CD4-positive, alpha-beta T cell treated with Interleukin-4 for 1 hour (primary cell): ENCODE results near the gene PFDN6.

Experiments used
- DNase-seq, 2 donors: peaks; one replicate each; pipeline ENCODE4 v3.0.0-alpha.2; 2020 to 2022

PFDN6 gene

DNA sequence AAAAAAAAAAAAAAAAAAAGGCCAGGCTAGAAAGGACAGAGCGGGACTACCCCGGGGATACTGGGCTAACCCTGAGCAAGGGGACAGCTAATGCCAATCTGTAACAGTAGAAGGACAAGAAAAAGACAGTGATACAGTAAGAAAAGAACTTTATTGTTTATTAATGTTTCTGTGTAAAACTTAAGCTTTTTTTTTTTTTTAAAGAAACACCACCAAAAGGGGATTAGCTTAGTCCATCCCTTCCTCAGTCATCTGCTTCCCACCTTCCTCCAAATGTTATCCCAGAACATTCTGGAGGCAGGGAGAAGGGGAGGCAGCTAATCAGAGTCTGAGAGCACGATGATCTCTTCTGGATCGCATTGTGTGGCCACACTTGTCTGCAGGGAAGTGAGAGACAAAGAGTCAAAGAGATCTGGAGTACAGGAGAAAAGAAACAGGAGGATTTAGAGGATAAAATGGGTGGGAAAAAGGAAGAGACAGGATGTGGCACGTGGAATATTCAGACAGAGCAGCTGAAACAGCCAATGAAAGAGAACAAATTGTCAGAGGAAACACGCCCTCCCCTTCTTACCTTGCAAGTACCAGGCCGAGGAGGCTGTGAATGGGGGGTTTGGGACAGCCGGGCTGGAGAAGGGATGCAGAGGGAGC, 29.1 kb downstream of the PFDN6 start:
- DNase-seq: no peak

DNA sequence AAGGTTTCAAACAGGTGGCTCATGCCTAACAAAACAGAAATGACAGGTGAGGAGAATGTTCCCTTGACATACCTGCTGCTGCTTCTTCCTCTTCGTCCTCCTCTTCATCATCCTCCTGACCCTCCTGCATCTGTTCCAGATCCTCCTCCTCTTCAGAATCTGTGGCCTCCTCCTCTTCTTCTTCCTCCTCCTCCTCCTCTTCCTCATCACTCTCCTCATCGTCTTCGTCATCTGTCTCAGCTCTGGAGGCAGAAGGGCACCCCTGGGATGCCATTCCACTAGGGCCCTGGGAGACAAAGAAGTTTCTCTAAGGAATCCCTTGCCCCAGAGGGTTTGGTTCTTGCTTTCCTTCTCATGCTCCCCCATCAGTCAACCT, 30.5 kb downstream of the PFDN6 start:
- DNase-seq: no peak

DNA sequence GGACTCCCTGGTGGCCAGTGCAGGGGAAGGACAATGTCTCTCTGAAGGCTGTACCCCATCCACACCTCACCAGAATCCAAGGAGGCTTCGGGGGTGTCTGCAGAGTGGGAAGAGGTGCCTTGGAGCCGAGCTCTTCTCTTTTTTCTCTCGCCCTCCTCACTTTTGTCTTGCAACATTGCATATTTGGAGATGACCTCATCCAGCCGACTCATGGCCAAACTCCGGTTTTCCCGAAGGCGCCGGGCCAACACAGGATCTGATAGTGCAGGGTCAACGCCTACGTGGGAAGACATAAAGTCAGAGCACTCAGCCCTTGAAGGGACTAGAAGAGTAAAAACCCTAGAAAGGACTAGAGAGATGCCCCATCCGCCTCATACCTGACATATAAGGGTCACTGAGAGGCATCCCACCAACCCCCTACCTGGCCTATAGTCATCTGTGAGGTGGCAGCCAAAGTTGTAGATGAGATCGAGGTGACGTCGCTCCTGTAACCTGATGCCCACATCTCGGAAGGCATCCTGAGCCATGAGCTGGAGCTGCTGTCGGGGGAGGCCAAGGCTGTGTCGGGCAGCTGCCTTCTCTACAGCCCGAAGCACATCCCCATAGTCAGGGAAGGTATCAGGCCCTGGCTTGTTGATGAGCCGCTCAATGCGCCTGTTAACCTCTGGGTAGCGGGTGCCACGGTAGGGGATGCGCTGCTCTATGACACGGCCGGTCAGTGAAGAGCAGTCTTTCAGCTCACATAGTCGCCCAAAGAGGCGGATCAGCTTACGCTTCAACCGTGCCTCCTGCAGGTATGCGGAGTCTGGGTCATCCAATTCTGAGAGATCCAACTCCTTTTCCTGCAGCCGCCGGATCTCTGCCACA, 31.1 kb downstream of the PFDN6 start:
- DNase-seq: no peak

DNA sequence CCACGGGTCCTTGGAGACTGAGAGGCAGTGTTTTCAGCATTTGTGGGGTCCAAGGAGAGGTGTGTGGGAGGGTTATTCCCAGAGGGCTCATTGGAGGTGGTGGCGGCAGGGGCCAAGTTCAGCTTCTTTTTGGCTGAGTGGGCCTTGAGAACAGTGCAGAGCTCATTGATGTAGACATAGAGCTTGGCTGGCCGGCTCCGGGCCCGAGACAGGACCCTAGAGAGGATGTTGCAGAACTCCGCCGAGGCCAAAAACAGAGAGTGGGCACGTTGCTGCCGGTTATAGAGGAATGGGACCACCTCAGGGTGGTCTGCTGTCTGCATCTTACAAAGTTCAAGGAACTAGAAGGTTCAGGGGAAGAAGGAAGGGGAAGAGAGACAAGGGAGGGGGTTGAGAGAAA, 31.8 kb downstream of the PFDN6 start:
- no peak for DNase-seq

DNA sequence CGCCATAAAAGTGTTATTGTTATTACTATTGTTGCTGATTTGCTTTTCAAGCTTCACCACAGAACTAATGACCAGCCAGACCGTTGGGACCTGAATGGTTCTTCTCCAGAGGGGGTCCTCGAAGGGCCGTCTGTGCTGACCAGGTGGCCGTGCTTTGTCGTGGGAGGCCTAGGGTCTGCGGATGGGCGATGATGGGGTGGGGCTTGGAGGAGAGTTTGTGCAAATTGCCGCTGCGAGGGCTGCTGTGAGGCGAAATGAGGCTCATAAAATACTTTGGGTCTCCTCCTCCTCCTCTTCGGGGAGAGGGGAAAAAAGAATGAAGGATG, 34.2 kb downstream of the PFDN6 start:
- DNase-seq: no peak

DNA sequence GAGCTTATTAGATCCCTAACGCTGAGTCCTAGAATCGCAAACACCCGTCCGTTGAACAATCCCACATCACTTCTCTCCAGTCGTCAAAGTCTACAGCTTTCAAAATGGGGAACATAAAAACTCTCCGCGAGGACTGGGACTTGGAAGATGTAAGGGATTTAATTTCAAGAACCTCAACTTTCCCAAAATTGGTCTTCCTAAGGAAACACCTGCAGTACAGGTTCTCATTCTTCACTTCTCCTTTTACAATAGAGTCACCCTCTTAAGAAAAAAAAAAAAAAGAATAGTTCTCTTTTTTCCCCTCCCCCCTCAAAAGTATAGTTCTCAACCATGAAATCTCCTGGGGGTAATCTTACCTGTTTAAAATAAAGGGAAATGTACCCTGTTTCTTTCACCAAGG, 34.7 kb downstream of the PFDN6 start:
- no peak for DNase-seq

DNA sequence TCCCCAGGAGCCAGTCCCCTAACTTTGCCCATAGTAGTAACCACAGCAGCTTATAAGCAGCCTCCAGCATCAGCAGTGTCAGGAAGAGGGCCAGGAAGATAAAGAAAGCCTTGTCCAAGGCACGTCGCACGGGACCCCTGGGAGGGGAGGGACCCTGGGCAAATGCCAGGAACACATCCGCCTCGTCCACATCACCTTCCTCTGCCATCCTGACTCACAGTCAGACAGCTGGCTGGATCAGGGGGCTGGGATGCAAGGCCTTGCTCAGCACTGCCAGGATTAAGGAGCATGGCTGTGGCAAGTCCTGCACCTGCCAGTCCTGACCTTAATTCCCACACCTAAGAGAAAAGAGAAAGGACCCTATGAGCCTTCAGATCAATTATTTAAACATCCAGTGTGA, 39.7 kb downstream of the PFDN6 start:
- DNase-seq: no peak

DNA sequence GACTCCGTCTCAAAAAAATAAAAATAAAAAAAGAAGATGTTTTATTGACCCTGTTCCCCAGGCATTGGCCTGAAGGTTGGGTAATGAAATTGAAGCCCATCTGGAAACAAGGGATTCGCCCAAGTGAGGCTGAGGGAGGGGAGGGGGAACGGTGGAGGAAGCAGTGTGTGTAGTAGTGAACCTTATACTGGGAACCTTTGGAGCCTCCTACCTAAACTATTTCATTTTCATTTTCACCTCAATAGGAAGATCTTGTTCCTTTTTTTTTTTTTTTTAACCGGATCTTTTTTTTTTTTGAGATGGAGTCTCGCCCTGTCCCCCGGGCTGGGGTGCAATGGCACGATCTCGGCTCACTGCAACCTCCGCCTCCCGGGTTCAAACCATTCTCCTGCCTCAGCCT, 41.3 kb downstream of the PFDN6 start:
- DNase-seq: no peak

DNA sequence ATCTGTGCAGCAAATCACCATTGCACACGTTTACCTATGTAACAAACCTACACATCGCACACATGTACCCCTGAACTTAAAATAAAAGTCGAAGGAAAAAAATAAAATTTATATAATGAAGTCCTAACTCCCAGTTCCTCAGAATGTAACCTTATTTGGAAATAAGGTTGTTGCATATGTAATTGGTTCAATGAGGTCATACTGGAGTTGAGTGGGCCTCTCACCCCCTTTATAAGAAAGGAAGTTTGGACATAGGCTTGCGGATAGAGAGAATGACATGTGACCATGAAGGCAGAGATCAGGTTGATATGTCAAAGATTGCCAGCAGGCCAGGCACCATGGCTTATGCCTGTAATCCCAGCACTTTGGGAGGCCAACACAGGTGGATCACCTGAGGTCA, 44.3 kb downstream of the PFDN6 start:
- DNase-seq: no peak

DNA sequence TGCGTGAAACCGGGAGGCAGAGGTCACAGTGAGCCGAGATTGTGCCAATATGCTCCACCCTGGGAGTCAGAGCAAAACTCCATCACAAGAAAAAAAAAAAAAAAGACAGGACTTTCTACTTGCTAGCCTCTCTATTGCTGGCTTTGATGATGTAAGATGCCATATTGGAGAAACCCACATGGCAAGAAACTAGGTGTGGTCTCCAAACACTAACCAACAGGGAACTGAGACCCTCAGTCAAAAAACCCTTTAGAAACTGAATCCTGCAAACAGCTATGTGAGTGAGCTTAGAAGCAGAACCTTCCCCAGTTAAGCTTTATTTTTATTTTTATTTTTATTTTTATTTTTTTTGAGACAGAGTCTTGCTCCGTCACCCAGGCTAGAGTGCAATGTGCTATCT, 46.5 kb downstream of the PFDN6 start:
- DNase-seq: no peak

DNA sequence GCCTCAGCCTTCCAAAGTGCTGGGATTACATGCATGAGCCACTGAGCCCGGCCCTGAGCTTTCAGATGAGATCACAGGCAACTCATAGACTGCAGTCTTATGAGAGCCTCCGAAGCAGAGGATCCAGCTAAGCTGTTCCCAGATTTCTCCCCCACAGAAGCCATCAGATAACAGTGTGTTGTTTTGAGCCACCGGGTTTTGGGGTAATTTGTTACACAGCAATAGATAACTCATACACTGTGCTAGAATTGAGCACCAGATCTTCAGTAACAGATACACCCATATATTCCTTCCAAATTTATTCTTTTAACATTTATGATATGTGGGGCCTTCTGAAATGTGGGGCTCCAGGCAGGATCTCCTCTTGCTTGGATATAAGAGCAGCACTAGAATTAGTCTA, 47.1 kb downstream of the PFDN6 start:
- DNase-seq: no peak

DNA sequence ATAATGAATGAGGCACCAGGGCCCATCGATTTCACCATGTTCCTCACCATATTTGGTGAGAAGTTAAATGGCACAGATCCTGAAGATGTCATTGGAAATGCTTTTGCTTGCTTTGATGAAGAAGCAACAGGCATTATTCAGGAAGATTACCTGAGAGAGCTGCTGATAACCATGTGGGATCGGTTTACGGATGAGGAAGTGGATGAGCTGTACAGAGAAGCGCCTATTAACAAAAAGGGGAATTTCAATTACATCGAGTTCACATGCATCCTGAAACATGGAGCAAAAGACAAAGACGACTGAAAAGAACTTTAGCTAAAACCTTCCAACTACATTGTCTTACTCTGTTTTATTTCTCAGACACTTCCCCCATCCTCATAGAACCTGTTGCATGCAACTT, 49.8 kb downstream of the PFDN6 start:
- no peak for DNase-seq
